ENCODE data around the gene LRMDA.

DNA sequence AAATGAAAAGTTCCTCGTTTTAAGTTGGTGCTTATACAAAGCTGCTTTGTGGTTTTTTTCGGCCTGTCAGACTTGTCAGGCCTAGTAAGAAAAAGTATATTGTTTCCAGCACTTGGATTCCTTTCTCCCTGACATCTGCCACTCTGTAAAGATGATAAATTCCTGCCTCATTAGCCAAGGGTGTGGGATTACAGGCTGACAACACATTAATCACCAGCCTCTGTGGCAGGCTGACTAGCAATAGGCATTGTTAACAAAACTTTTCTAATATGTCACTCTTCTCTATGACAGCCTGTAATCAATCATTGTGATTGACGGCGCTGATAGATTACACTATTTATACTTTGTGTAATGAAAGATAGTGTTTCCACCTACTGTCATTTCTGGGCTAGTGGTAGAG, 682.5 kb downstream of the LRMDA start:
- TF ChIP-seq, protein P1, sequence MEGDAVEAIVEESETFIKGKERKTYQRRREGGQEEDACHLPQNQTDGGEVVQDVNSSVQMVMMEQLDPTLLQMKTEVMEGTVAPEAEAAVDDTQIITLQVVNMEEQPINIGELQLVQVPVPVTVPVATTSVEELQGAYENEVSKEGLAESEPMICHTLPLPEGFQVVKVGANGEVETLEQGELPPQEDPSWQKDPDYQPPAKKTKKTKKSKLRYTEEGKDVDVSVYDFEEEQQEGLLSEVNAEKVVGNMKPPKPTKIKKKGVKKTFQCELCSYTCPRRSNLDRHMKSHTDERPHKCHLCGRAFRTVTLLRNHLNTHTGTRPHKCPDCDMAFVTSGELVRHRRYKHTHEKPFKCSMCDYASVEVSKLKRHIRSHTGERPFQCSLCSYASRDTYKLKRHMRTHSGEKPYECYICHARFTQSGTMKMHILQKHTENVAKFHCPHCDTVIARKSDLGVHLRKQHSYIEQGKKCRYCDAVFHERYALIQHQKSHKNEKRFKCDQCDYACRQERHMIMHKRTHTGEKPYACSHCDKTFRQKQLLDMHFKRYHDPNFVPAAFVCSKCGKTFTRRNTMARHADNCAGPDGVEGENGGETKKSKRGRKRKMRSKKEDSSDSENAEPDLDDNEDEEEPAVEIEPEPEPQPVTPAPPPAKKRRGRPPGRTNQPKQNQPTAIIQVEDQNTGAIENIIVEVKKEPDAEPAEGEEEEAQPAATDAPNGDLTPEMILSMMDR (IDR thresholded peaks at IDR 0.05; ENCODE audit: borderline replicate concordance, extremely low read depth, low read length, poor library complexity, severe bottlenecking): no peak
- no peak for TF ChIP-seq EZH2 (IDR thresholded peaks at IDR 0.05; ENCODE audit: borderline replicate concordance, low read depth, low read length, severe bottlenecking)

All from DND-41 (cell line).